AG09319 (cell line): ENCODE data around the gene ANAPC2.

ENCODE experiments used
- DNase-seq: peaks from one replicate; pipeline ENCODE4 v3.0.0-alpha.2; 2010; ENCODE audit warnings: low read depth; ENCODE audit errors: extremely low read depth
- TF ChIP-seq, protein P1 (sequence below): IDR thresholded peaks from 2 replicates; pipeline ENCODE4 v1.5.1; 2011; ENCODE audit warnings: low read depth, mild to moderate bottlenecking, inconsistent platforms, low read length, moderate library complexity

Gene ANAPC2

GRCh38 chr9:137224830-137225694 lies 36.7 kb upstream of the ANAPC2 start, which contains the start of gene CYSRT1:
TSS of gene CYSRT1 (plus strand) at chr9:137225174. CDS start at chr9:137225622, 448 bp downstream.
- DNase-seq = no peak
- TF ChIP-seq, protein P1, sequence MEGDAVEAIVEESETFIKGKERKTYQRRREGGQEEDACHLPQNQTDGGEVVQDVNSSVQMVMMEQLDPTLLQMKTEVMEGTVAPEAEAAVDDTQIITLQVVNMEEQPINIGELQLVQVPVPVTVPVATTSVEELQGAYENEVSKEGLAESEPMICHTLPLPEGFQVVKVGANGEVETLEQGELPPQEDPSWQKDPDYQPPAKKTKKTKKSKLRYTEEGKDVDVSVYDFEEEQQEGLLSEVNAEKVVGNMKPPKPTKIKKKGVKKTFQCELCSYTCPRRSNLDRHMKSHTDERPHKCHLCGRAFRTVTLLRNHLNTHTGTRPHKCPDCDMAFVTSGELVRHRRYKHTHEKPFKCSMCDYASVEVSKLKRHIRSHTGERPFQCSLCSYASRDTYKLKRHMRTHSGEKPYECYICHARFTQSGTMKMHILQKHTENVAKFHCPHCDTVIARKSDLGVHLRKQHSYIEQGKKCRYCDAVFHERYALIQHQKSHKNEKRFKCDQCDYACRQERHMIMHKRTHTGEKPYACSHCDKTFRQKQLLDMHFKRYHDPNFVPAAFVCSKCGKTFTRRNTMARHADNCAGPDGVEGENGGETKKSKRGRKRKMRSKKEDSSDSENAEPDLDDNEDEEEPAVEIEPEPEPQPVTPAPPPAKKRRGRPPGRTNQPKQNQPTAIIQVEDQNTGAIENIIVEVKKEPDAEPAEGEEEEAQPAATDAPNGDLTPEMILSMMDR = no peak

DNA sequence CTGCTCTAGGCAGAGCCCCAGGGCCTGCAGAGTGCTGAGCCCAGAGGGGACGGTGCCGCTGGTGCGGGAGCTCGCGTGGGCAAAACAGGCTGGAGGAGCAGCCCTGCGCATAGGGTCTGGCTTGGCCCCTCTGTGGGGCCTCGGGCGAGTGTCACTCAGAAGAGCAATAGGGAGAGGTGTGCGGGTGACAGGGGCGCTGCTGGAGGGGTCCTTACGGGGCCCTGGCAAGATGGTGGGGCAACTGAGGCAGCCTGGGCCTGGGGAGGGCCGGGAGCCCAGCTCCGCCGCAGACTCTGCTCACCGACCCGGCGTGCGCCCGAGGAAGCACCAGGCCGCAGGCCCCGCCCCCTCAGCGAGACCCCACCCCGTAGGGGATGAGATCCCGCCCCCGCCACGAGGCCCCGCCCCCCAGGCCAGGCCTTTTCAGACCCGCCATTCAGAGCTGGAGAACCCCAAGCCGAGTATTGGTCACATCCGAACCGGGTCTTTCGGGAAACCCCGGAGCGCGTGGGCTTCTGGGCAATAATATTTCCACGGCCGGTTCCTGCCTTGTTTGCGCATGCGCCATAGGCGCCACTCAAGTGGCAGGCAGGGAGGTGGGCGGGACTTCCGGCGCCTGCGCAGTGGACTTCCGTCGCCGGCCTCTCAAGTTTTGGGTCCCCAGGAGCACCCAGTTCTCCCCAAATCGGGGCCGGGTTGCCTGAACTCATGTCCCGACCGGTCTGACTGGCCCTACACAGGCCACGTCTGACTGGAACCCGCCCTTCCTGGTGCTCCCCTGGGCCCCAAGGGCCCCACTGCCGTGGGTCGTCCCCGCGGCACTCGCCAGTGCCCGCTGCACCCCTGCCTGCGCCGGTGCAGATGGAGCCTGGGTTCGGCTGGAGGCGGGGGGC lies 35.0 kb upstream of the ANAPC2 start:
- TF ChIP-seq, protein P1 = no peak
- DNase-seq = peak; percentile 96

DNA sequence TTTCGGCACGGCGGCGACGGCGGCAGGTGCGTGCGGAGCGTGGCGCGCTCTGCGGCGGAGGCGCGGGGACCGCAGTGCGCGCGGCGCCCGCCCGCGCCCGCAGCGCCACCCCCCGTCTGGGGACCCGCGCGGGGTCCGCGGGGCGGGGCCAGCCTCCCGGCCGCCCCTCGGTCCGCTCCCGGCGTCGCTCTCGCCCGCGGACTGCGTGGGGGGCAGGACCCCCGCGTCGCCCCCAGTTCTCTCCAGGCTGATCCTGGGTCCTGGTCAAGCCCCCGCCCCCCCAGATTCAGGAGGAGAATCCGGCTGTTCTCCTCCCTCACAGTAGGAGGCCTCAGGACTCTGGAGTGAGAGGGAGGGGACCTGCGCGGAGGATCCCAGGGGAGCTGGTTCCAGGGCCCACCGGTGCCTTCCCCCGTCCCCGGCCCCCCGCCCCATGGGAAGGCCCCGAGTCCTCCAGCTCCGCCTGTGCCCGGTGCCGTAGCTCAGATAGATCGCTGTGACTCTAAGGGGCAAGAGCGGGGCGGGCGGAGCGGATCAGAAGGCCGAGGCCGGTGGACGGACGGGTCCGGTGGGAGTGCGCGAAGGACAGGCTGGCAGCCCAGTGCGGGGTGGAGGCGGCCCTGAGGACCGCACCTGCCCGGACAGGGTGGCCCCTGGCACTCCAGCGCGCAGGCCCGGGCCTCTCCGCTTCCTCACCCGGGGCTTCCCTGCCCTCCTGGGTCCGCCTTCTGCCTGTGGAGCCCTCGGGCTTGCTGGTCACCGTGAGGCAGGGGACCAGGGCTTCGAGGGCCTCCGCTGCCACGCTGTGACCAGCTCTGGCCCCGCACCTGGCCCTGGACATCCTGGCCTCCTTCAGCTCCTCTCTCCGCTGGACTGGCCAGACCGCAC lies 34.1 kb upstream of the ANAPC2 start, which contains the start of gene RNF208:
Gene RNF208 (minus strand): TSS at position 51 of the 888 bp plus-strand sequence. CDS start 1,028 bp downstream, outside the sequence.
- DNase-seq = no peak
- TF ChIP-seq, protein P1 = no peak

DNA sequence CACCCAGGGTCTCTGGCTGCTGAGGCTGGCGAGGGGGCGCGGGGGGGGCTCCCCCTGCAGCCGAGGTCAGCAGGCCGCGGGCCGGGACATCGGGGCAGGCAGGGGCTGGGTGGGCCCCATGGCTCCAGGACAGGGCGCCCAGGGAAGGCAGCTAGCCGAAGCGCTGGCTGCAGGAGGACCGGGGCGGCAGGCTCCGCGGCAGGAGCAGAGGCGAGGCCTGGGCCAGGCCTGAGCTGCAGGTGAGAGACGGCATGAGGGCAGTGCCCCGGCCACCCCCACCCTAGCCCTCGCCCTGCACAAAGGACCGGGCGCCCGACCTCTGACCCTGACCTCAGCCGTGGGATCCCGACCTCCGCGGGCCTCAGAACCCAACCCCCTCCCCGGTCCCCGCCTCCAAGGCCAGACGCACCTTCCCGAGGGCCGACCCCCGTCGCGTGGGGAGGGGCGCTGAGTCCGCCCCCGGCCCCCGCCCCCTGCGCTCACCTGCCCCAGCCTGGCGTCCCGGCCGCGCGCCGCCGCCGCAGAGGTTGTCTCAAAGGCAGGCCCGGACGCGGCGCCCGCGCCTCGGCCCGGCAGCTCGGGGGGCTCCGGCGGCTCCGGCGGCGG lies 33.2 kb upstream of the ANAPC2 start:
- no peak for DNase-seq
- TF ChIP-seq, protein P1 = no peak

- TF ChIP-seq, protein P1 = no peak
- DNase-seq = no peak
Measured at GRCh38 chr9:137221095-137221505, 32.7 kb upstream of the ANAPC2 start.

DNA sequence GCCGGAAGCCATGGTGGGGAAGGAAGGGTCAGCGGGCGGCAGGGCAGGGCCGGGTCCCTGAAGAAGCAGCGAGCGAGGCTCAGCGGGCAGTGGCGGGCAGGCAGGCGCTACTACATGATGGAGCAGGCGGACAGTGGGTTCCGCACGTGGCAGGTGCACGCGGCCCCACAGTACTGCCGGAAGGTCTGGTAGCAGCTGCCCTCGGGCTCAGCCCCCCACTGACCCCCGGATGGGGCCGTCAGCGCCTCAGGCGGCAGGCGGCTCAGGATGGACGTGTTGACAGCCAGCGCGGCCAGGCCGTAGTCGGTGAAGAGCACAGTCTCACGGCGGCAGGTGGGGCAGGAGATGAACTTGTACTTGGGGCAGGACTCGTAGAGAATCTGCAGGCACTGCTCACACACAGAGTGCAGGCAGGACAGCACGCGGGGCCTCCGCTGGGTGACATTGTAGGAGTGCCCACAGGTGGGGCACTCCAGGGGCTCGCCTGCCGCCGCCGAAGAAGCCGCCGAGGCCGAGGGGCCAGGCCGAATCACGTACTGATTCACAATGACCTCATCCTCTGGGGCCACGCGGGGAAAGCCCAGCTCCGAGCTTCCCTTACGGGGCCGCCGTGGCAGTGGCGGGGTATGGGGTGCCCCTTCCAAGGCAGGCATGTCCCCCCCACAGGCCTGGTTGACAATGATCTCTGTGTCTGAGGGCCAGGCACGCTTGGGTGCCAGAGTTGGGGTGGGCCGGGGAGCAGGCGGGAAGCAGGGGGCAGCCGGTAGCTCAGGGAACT lies 32.1 kb upstream of the ANAPC2 start:
- no peak for DNase-seq
- TF ChIP-seq, protein P1 = no peak
